ENCODE data around the gene UNC5B.

GRCh38 chr10:71274901-71275796, 62.8 kb downstream of the UNC5B start:
- TF ChIP-seq, protein P1, sequence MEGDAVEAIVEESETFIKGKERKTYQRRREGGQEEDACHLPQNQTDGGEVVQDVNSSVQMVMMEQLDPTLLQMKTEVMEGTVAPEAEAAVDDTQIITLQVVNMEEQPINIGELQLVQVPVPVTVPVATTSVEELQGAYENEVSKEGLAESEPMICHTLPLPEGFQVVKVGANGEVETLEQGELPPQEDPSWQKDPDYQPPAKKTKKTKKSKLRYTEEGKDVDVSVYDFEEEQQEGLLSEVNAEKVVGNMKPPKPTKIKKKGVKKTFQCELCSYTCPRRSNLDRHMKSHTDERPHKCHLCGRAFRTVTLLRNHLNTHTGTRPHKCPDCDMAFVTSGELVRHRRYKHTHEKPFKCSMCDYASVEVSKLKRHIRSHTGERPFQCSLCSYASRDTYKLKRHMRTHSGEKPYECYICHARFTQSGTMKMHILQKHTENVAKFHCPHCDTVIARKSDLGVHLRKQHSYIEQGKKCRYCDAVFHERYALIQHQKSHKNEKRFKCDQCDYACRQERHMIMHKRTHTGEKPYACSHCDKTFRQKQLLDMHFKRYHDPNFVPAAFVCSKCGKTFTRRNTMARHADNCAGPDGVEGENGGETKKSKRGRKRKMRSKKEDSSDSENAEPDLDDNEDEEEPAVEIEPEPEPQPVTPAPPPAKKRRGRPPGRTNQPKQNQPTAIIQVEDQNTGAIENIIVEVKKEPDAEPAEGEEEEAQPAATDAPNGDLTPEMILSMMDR (IDR thresholded peaks at IDR 0.05 in 2 of 3, conservative IDR thresholded peaks at IDR 0.05 in 1 of 3; ENCODE audit: borderline replicate concordance in 1 of 3, insufficient read depth in 1 of 3, low read depth in 2 of 3, low read length in 2 of 3): no peak
- TF ChIP-seq POLR2AphosphoS5 (IDR thresholded peaks at IDR 0.05; ENCODE audit: low read depth, low read length) (no peak), EZH2 (IDR thresholded peaks at IDR 0.05) (no peak), YY1 (IDR thresholded peaks at IDR 0.05; ENCODE audit: extremely low read depth, insufficient replicate concordance, low read depth, low read length) (no peak), POLR2A (IDR thresholded peaks at IDR 0.05; ENCODE audit: borderline replicate concordance, extremely low read depth, insufficient read depth, insufficient read length) (no peak), SP1 (IDR thresholded peaks at IDR 0.05; ENCODE audit: low read depth) (no peak), SRF (IDR thresholded peaks at IDR 0.05; ENCODE audit: low read depth) (no peak), SIN3A (IDR thresholded peaks at IDR 0.05; ENCODE audit: low read depth) (no peak), RAD21 (IDR thresholded peaks at IDR 0.05; ENCODE audit: low read depth) (no peak), EZH2phosphoT487 (IDR thresholded peaks at IDR 0.05; ENCODE audit: borderline replicate concordance) (no peak)

Measured in HCT116 (cell line).